Central memory CD8-positive, alpha-beta T cell (primary cell): ENCODE data around the gene ASB18.

Experiments
- ATAC-seq: fragments of 150-1000 bp; cut with Tn5 transposase; replicated peaks from 2 replicates; pipeline ENCODE4 v1.10.0; 2022; ENCODE audit warnings: mild to moderate bottlenecking, moderate FRiP score, moderate number of reproducible peaks; ENCODE audit not compliant: poor library complexity, severe bottlenecking; ENCODE audit errors: extremely low read depth
- DNase-seq, 2 donors: peaks; one replicate each; pipeline ENCODE4 v3.0.0; 2021; ENCODE audit warnings: low spot score in 2 of 2
- H3K27ac Mint-ChIP-seq: one replicate; pipeline ENCODE4 v1.8.0; 2022; ENCODE audit warnings: low read depth, mild to moderate bottlenecking, moderate library complexity, mixed read lengths
- H3K27me3 Mint-ChIP-seq: one replicate; pipeline ENCODE4 v1.8.0; 2022; ENCODE audit warnings: mixed read lengths
- H3K36me3 Mint-ChIP-seq: one replicate; pipeline ENCODE4 v1.8.0; 2022; ENCODE audit warnings: mild to moderate bottlenecking, moderate library complexity, mixed read lengths; ENCODE audit not compliant: insufficient read depth
- H3K4me1 Mint-ChIP-seq: one replicate; pipeline ENCODE4 v1.8.0; 2022; ENCODE audit warnings: mixed read lengths
- H3K4me3 Mint-ChIP-seq: one replicate; pipeline ENCODE4 v1.8.0; 2022; ENCODE audit warnings: mild to moderate bottlenecking, moderate library complexity, mixed read lengths
- H3K9me3 Mint-ChIP-seq: one replicate; pipeline ENCODE4 v1.8.0; 2022; ENCODE audit warnings: mixed read lengths

The ASB18 gene

DNA sequence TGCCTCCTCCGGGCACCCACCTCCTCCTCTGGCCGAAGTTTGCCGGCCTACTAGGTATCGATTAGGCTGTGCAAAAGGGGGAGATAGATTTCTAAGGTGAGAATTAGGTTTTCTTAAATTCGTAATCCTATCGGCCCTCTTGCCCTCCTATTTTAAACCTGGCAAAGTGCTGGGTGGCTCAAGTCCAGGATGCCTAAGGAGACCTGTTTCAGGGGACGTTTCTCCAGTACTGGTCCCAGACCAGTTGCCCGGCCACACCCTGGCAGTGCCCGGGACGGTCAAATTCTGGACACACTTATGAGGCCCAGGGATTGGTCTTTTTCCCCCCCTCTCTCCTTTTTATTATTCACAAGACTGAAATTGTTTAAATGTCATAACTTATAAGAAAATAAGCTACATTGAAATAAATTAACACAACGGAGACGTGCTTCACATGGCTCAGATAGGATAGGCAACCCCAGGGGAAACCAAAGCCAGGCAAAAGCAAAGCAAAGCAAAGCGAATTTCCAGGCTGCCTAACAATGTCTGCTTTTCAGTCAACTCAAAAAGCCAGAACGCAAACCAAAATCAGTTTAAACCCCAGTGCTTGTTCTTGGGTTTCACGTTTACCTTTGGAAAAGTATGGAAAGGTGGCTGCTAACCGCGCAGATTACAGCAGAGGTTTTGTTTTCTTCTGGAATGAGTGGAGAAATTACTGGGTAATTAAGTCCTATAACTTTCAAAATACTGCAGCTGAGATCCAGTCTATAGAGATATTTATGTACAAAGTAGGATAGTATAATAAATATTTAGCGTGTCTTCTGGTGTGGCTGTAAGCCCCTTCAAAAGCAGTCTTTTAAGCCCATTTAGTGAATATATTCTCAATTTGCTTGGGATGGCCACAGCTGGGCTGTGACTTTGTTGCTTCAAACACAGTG, 99.0 kb downstream of the ASB18 start:
- peaks cover 4% of the 10 kb centered on the region for H3K36me3 Mint-ChIP-seq
- H3K27ac Mint-ChIP-seq, result no peak overlapping the region
- DNase-seq (no peak), ATAC-seq (no peak)
- H3K4me1 Mint-ChIP-seq, result peaks cover 8% of the 10 kb centered on the region
- H3K9me3 Mint-ChIP-seq, result no peaks in the 10 kb centered on the region
- peaks cover 65% of the 10 kb centered on the region for H3K27me3 Mint-ChIP-seq
- no peak overlapping the region for H3K4me3 Mint-ChIP-seq

DNA sequence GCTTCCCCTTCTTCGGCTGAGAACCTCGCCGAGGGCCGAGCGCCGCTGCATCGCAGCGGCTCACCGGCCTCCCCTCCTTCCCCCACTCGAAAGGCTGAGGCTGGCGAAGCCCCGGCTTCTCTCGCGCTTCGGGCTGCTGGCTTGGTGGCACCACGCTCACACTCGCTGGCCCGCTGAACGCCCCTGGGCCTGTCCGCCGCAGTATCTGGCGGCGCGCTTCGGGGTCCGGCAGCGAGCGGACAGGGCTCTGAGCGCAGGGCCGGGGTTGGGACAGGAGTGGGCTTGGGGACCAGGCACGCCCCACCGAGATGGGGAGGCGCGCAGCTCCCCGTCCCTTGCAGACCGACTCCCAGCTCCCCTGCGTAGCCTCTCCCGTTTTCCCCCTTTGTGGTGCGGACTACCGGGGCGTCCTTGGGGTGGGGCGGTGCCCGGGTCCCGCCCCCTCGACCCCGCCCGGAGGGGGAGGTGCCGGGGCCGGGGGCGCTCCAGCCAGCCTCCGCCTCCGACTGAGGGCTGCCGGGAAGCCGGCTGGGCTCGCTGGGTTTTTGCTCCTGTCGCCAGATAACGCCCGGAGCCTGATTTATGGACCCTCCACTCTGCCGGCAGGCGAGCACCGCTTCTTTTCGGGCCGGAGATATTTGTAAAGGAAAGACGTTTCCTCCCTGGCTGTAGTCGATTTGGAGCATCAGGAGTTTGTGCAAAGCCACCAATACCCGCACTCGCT, 99.8 kb downstream of the ASB18 start:
- Mint-ChIP-seq H3K9me3 (no peaks in the 10 kb centered on the region), H3K36me3 (peaks cover 2% of the 10 kb centered on the region), H3K27ac (no peak overlapping the region), H3K4me1 (peaks cover 8% of the 10 kb centered on the region), H3K27me3 (peaks cover 61% of the 10 kb centered on the region), H3K4me3 (no peak overlapping the region)
- DNase-seq, result no peak
- no peak for ATAC-seq

DNA sequence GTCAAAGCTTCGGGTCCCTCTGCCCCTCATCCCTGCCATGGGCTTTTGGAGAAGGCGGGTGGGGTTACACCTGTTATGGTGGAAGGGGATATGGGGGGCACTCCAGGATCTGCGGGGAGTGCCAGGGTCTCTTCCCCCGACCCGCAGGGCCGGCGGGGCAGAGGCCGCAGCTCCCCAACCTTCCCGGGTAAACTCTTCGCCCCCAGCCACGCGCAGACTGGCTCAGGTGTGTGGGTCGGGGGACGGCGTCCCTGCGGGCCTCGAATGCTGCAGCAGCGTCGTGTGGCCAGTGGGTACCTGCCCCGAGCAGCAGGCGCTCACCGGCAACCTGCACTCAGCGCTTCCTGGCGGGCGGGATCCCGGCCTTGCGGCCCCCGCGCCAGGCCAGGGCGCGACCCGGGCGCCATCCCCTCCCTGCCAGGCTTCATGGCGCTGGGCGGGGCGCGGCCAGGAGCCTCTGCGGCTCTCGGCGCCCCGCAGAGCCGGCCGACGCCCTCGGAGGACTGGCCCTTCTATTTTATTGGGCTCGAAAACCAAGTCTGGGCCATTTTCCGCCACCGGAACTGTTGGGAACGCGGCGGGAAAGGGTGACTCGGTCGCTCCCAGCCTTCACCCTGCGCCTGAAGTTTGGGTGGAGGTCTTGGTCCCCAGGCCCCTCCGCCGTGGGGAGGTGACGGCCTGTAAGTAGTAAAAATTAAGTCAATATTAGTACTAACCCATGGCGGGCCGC, 100.6 kb downstream of the ASB18 start:
- Mint-ChIP-seq H3K27me3 (peaks cover 64% of the 10 kb centered on the region), H3K9me3 (no peaks in the 10 kb centered on the region), H3K36me3 (peaks cover 1% of the 10 kb centered on the region), H3K27ac (no peak overlapping the region), H3K4me3 (no peak overlapping the region), H3K4me1 (peaks cover 8% of the 10 kb centered on the region)
- DNase-seq (no peak), ATAC-seq (no peak)

DNA sequence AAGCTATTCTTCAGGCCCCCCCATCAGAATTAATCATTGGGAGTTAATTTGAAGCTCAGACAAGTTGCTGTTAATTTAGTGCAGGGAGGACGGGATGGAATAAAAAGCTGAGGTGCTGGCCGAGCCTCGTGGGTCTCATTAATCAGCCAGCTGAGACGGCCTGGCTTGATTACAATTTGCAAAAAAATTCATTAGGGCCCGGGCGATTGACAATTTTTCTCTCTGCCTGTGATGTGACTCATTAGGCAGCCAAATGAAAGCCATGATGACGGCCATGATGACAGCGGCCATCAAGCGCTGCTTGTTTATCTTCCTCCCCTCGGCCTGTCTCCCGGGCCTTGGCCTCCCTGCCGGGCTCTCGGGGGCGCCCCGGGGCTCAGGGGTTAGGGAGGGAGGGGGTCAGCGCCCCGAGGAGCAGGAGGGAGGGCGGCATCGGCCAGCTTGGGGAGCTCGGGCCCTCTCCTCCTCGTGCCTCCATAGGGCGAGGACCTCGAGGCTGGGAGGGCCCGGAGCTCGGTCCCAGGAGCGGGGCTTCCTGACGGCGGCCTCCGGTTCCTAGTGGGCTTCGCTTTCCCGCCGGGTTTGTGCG, 101.2 kb downstream of the ASB18 start:
- H3K27me3 Mint-ChIP-seq, result peaks cover 70% of the 10 kb centered on the region
- no peak overlapping the region for H3K4me3 Mint-ChIP-seq
- ATAC-seq, result no peak

DNA sequence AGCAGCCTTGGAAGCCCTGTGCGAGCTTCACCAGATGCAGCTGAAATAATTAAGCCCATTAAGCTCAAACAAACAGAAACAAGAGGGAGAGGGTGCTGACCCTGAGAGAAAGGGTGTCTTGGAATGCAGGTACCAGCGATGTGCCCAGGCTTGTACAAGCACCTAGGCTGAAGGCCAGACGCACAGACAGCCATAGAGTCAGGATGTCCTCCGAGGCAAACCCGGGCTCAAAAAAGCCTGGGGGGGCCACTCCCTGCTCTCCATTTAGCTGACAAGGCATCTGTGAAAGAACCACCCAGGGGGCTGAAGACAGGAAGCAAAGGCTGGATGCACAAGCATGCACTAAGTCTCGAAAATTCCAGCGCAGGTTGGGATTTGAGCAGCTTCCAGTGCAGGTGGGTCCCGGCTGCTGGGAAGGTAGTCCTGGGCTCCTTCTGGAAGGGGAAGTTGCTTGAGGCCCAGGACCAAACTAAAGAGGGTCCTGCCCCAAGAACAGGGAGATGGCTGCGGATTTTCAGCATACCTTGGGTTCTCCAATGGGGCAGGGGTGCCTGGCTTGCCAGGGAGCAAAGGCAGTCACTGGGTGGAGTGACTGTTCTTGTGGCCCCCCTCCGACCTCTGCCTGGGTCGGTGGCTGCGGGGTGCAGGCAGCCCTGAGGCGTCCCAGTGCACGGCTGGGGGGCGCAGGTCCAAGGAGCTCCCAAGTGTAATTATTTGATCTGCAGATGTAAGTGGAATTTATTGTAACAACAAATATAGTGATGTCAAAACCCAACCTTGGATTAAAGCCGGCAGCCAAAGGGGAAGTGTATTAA, 102.0 kb downstream of the ASB18 start:
- Mint-ChIP-seq H3K27ac (no peak overlapping the region), H3K4me1 (peaks cover 8% of the 10 kb centered on the region), H3K4me3 (no peak overlapping the region), H3K9me3 (no peaks in the 10 kb centered on the region), H3K36me3 (peaks cover 1% of the 10 kb centered on the region), H3K27me3 (peaks cover 78% of the 10 kb centered on the region)
- ATAC-seq, result no peak
- DNase-seq, result no peak

More for the DNA sequence above, 101.2 kb downstream of the ASB18 start:
- H3K27ac Mint-ChIP-seq, result no peak overlapping the region
- H3K9me3 Mint-ChIP-seq, result no peaks in the 10 kb centered on the region
- peaks cover 1% of the 10 kb centered on the region for H3K36me3 Mint-ChIP-seq
- no peak for DNase-seq
- peaks cover 8% of the 10 kb centered on the region for H3K4me1 Mint-ChIP-seq

DNA sequence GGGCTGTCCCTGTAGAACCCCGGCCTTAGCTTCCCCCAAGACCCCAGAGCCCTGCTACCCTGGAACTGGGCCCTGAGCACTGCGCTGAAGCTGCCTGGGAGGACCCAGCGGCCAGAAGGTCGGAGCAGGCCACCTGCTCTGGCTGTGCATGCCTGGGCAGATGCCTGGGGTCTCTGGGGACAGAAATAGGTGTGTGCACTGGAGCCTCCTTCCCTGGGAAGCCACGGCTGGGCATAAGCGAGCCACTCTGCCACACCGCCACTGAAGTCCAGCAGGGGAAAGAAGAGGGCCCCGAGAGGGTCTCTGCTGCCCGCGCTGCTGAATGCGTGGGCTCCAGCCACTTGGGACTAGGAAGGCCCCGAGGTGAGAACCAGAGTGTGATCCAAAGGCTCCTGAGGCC, 102.7 kb downstream of the ASB18 start:
- H3K27me3 Mint-ChIP-seq, result peaks cover 79% of the 10 kb centered on the region
- no peak overlapping the region for H3K4me3 Mint-ChIP-seq
- H3K9me3 Mint-ChIP-seq, result no peaks in the 10 kb centered on the region
- H3K36me3 Mint-ChIP-seq, result peaks cover 1% of the 10 kb centered on the region
- peaks cover 5% of the 10 kb centered on the region for H3K4me1 Mint-ChIP-seq
- DNase-seq (no peak), ATAC-seq (no peak)
- no peak overlapping the region for H3K27ac Mint-ChIP-seq

DNA sequence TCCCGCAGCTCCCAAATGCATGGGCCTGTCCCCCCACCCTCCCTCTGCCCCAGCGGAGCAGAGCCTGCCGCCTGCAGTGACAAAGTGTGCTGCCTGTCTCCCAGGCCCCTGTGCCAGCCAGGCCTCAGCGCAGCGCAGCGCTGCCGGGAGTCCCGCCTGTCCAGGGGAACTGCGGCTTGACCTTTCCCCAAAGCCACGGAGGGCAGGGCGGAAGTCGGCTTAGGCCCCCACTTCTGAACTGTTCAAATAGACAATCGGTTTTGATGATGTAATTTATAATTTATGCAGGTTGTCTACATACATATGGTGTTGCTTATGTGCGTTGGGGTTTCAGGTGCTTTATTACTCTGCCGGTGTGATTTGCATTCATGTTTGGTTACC, 103.1 kb downstream of the ASB18 start:
- Mint-ChIP-seq H3K4me1 (peaks cover under 1% of the 10 kb centered on the region), H3K27me3 (peaks cover 79% of the 10 kb centered on the region), H3K27ac (no peak overlapping the region), H3K9me3 (no peaks in the 10 kb centered on the region), H3K36me3 (peaks cover 1% of the 10 kb centered on the region), H3K4me3 (no peak overlapping the region)
- DNase-seq, result no peak
- ATAC-seq, result no peak

DNA sequence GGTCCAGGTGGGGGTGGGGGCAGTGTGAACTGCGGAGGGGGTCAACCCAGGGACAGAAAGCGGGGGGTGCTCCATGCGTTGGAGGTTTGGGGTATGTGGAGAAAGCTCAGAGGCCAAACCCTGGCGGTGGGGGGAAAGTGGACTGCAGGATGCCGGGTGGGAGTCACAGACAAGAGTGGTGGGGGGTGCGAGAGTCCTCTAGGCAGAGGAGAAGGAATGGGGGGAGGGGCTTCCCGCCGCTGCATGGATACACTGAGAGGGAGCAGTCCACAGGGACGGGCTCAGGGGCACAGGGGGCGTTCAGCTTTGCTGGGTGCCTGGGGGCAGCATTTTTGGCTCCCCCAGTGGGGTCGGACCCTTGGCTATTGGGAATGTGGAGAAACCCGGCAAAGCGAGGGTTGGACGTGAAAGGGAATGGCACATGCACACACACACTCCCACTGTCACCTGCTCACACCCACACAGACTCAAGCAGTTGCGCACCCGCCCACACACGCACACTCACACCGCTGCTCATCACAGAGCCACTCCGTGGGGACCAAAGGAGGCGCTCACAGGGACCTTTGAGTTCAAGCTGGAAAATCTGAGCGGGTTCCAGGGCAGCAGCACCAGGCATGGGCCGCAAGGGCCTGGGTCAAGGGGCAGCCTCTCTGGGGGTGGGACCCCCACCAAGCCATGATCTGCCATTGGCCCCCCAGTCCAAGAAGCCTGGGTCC, 103.7 kb downstream of the ASB18 start:
- no peaks in the 10 kb centered on the region for H3K4me1 Mint-ChIP-seq
- peaks cover 77% of the 10 kb centered on the region for H3K27me3 Mint-ChIP-seq
- H3K36me3 Mint-ChIP-seq, result peaks cover 1% of the 10 kb centered on the region
- no peak overlapping the region for H3K27ac Mint-ChIP-seq
- ATAC-seq (no peak), DNase-seq (no peak)
- no peak overlapping the region for H3K4me3 Mint-ChIP-seq
- H3K9me3 Mint-ChIP-seq, result no peaks in the 10 kb centered on the region

DNA sequence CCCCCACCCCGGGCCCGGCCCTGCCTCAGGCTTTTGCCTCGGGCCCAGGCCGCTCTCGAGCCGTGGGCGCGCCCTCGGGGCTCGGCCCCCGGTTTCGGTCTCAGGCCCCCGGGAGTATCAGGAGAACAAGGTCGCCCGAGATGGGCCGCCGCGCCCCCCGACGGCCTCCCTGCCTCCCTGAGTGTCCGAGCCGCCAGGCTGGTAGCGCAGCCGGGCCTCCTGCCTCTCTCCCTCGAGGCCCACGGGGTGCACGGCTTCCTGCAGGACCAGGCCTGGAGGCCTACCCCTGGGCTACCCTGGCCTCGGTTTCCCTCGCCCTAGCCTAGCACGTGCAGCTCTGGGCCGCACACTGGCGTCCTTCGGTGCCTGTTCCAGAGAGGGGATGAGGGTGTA, 104.4 kb downstream of the ASB18 start:
- ATAC-seq, result no peak
- DNase-seq, result no peak
- Mint-ChIP-seq H3K9me3 (no peaks in the 10 kb centered on the region), H3K27ac (no peak overlapping the region), H3K36me3 (peaks cover 1% of the 10 kb centered on the region), H3K4me3 (no peak overlapping the region), H3K4me1 (no peaks in the 10 kb centered on the region), H3K27me3 (peaks cover 77% of the 10 kb centered on the region)

DNA sequence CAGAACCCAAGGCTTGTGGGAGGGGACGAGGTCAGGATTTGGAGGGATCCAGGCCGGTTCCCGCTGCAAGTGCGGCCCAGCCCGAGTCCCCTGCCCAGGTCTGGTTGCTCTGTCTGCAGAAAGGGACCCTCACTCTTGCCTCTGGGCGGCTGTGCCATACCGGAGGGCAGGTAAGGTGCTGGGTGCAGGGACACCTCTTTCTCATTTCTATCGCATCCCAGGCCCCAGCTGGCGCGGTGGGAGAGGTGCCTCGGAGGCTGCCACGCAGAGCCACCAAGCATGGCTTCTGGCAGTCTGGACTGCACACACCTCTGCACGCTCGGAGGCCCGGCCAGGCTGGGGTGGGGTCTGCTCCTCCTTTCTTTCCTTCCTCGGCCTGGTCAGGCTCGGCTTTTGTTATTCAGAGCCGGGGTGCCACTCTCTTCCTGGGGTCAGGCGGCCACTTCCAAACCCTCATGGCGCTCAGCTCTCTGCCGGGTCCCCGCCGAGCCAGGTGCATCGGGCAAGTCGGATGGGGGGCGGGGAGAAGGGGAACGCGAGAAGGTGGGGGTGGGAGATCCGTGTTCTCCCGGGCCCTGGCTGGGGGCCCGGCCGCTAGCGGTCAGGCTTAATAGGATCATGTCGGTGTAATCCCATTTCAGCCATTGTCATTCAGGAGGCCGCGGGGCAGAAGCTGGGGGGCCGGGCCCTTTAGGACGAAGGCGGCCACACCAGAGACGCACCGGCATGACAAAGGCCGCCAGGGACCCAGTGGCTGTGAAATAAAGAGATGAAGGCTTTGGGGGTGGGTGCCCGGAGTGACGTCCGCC, 105.0 kb downstream of the ASB18 start:
- Mint-ChIP-seq H3K9me3 (no peaks in the 10 kb centered on the region), H3K4me1 (no peaks in the 10 kb centered on the region), H3K36me3 (peaks cover 1% of the 10 kb centered on the region), H3K27ac (no peak overlapping the region), H3K4me3 (no peak overlapping the region), H3K27me3 (peaks cover 77% of the 10 kb centered on the region)
- ATAC-seq (no peak), DNase-seq (no peak)
